SK-N-SH treated with all-trans-retinoic acid at 6 μM for 48 hours (cell line): Measurements from ENCODE around the gene ADGRF3.

Experiments
- ATAC-seq: fragments of 200-7000 bp; cut with Tn5 transposase; 3 replicates; pipeline ENCODE4 v1.9.1; 2020; ENCODE audit warnings: mild to moderate bottlenecking, moderate library complexity
- ARNTL ChIP-seq: fragments of 450-650 bp; formaldehyde crosslinking; IDR thresholded peaks from 2 replicates; pipeline ENCODE4 v1.5.0; 2020; ENCODE audit warnings: low read depth, mild to moderate bottlenecking, moderate library complexity, borderline replicate concordance
- CREB5 ChIP-seq: fragments of 250-450 bp; sonication (Bioruptor Pico); IDR thresholded peaks from 2 replicates; pipeline ENCODE4 v1.5.1; 2020; ENCODE audit warnings: low read depth, mild to moderate bottlenecking, moderate library complexity
- CSDC2 ChIP-seq: fragments of 250-450 bp; sonication (Bioruptor Pico); IDR thresholded peaks from 2 replicates; pipeline ENCODE4 v1.5.0; 2020; ENCODE audit warnings: mild to moderate bottlenecking, moderate library complexity
- CSRNP3 ChIP-seq: fragments of 250-450 bp; sonication (Bioruptor Pico); IDR thresholded peaks from 2 replicates; pipeline ENCODE4 v1.5.1; 2021; ENCODE audit warnings: mild to moderate bottlenecking, moderate library complexity
- GLIS3 ChIP-seq: fragments of 250-450 bp; sonication (Bioruptor Pico); IDR thresholded peaks from 2 replicates; pipeline ENCODE4 v1.5.0; 2020; ENCODE audit warnings: mild to moderate bottlenecking, moderate library complexity
- ISL1 ChIP-seq: fragments of 250-450 bp; sonication (Bioruptor Pico); IDR thresholded peaks from 2 replicates; pipeline ENCODE4 v2.1.2; 2022; ENCODE audit warnings: mild to moderate bottlenecking, moderate library complexity
- OSR1 ChIP-seq: fragments of 250-450 bp; sonication (Bioruptor Pico); IDR thresholded peaks from 2 replicates; pipeline ENCODE4 v1.8.0; 2022; ENCODE audit warnings: moderate library complexity, mild to moderate bottlenecking, inconsistent platforms
- PATZ1 ChIP-seq: fragments of 250-450 bp; sonication (Bioruptor Pico); IDR thresholded peaks from 2 replicates; pipeline ENCODE4 v1.8.0; 2020; ENCODE audit warnings: mild to moderate bottlenecking, moderate library complexity, borderline replicate concordance
- POU6F1 ChIP-seq: fragments of 250-450 bp; sonication (Bioruptor Pico); IDR thresholded peaks from 2 replicates; pipeline ENCODE4 v1.8.0; 2021; ENCODE audit warnings: low read depth, mild to moderate bottlenecking, moderate library complexity, borderline replicate concordance
- RARB ChIP-seq: fragments of 250-450 bp; sonication (Bioruptor Pico); IDR thresholded peaks from 2 replicates; pipeline ENCODE4 v1.8.0; 2021; ENCODE audit warnings: mild to moderate bottlenecking, moderate library complexity
- SNAI2 ChIP-seq: fragments of 250-450 bp; sonication (Bioruptor Pico); IDR thresholded peaks from 2 replicates; pipeline ENCODE4 v1.5.0; 2020; ENCODE audit warnings: mild to moderate bottlenecking, moderate library complexity
- TCF4 ChIP-seq: fragments of 250-450 bp; sonication (Bioruptor Pico); IDR thresholded peaks from 2 replicates; pipeline ENCODE4 v1.8.0; 2021; ENCODE audit warnings: mild to moderate bottlenecking, moderate library complexity, borderline replicate concordance
- TOX ChIP-seq: fragments of 250-450 bp; sonication (Bioruptor Pico); IDR thresholded peaks from 2 replicates; pipeline ENCODE4 v1.8.0; 2021; ENCODE audit warnings: mild to moderate bottlenecking, moderate library complexity, borderline replicate concordance
- TSHZ2 ChIP-seq: fragments of 250-450 bp; sonication (Bioruptor Pico); IDR thresholded peaks from 2 replicates; pipeline ENCODE4 v1.5.0; 2020; ENCODE audit warnings: mild to moderate bottlenecking, moderate library complexity
- ZC3H10 ChIP-seq: fragments of 250-450 bp; sonication (Bioruptor Pico); IDR thresholded peaks from 2 replicates; pipeline ENCODE4 v1.5.1; 2021; ENCODE audit warnings: mild to moderate bottlenecking, moderate library complexity
- ZFP3 ChIP-seq: fragments of 250-450 bp; sonication (Bioruptor Pico); IDR thresholded peaks from 2 replicates; pipeline ENCODE4 v1.5.0; 2020; ENCODE audit warnings: mild to moderate bottlenecking, moderate library complexity
- ZFP30 ChIP-seq: fragments of 450-650 bp; formaldehyde crosslinking; IDR thresholded peaks from 2 replicates; pipeline ENCODE4 v1.5.0; 2022; ENCODE audit warnings: mild to moderate bottlenecking, moderate library complexity
- ZNF565 ChIP-seq: fragments of 450-650 bp; formaldehyde crosslinking; conservative IDR thresholded peaks from 2 replicates; pipeline ENCODE4 v1.5.0; 2020; ENCODE audit warnings: low read depth, mild to moderate bottlenecking, moderate library complexity
- ZNF70 ChIP-seq: fragments of 450-650 bp; formaldehyde crosslinking; IDR thresholded peaks from 2 replicates; pipeline ENCODE4 v1.5.0; 2020; ENCODE audit warnings: mild to moderate bottlenecking, moderate library complexity

Gene ADGRF3

GRCh38 chr2:26337298-26337697 is 9.3 kb downstream of the ADGRF3 start:
- TF ChIP-seq TSHZ2 (CRISPR knock-in tag) (no peak), TOX (no peak), ZNF70 (CRISPR knock-in tag) (no peak), TCF4 (no peak), CSRNP3 (CRISPR knock-in tag) (no peak), GLIS3 (CRISPR knock-in tag) (no peak), POU6F1 (CRISPR knock-in tag) (no peak), CSDC2 (CRISPR knock-in tag) (no peak), ARNTL (CRISPR knock-in tag) (no peak), CREB5 (CRISPR knock-in tag) (no peak), RARB (no peak), ISL1 (CRISPR knock-in tag) (no peak)
- TF ChIP-seq, all 23 proteins: peak for 0
- no peak for ATAC-seq

- no peak for ATAC-seq
- TF ChIP-seq ISL1 (CRISPR knock-in tag) (no peak), RARB (no peak), PATZ1 (CRISPR knock-in tag) (no peak), SNAI2 (CRISPR knock-in tag) (no peak), CSDC2 (CRISPR knock-in tag) (no peak), TSHZ2 (CRISPR knock-in tag) (no peak), POU6F1 (CRISPR knock-in tag) (no peak), ARNTL (CRISPR knock-in tag) (no peak), TOX (no peak), ZFP3 (CRISPR knock-in tag) (no peak), OSR1 (CRISPR knock-in tag) (no peak), ZNF70 (CRISPR knock-in tag) (no peak), CSRNP3 (CRISPR knock-in tag) (no peak), ZFP30 (CRISPR knock-in tag) (no peak), ZNF565 (no peak), ZC3H10 (no peak)
Observed at GRCh38 chr2:26336719-26337118, 9.9 kb downstream of the ADGRF3 start.
